Activated CD8-positive, alpha-beta T cell treated with anti-CD3 and anti-CD28 coated beads, Interleukin-2, amount 10 ng/mL, durations not matched to agents 7 days and 5 days (primary cell): ENCODE results near the gene MIER1. TPM values are rescaled to one million over a fixed set of nuclear protein-coding genes. Genes with fewer than 3 reads are reported as not detected.

Experiments used
- ATAC-seq: fragments of 150-1000 bp; cut with Tn5 transposase; one replicate; pipeline ENCODE4 v1.10.0; 2021; ENCODE audit warnings: moderate library complexity
- CTCF ChIA-PET: fragments of 350-600 bp; sonication (Branson Sonifier 250); formaldehyde crosslinking; loops from one replicate; lab custom pipeline; 2021; ENCODE audit warnings: antibody characterized with exemption; lab: Charles Lee
- POLR2A ChIA-PET: fragments of 350-600 bp; sonication (Branson Sonifier 250); formaldehyde crosslinking; loops from one replicate; lab custom pipeline; 2021; ENCODE audit warnings: antibody characterized with exemption; lab: Charles Lee
- DNase-seq: peaks from one replicate; pipeline ENCODE4 v3.0.0-alpha.2; 2020
- H3K27ac Mint-ChIP-seq: one replicate; pipeline ENCODE4 v1.8.0; 2021; ENCODE audit warnings: mild to moderate bottlenecking, mixed read lengths
- H3K27me3 Mint-ChIP-seq: one replicate; pipeline ENCODE4 v1.8.0; 2021; ENCODE audit warnings: low read depth, mixed read lengths
- H3K36me3 Mint-ChIP-seq: one replicate; pipeline ENCODE4 v1.8.0; 2021; ENCODE audit warnings: low read depth, mixed read lengths
- H3K4me1 Mint-ChIP-seq: one replicate; pipeline ENCODE4 v1.8.0; 2021; ENCODE audit warnings: low read depth, mixed read lengths
- H3K4me3 Mint-ChIP-seq: one replicate; pipeline ENCODE4 v1.8.0; 2021; ENCODE audit warnings: mild to moderate bottlenecking, mixed read lengths
- H3K9me3 Mint-ChIP-seq: one replicate; pipeline ENCODE4 v1.8.0; 2022; ENCODE audit warnings: mixed read lengths; ENCODE audit not compliant: insufficient read depth
- total RNA-seq, 2 experiments: library from RNA; stranded (reverse); gene quantifications; one replicate each; pipeline ENCODE4 v1.2.3, GENCODE V29; 2021

The MIER1 gene
- total RNA-seq, 2 experiments from 2014 or later = 49.3 to 54.1 TPM

GRCh38 chr1:67029472-67029871 lies 104.7 kb downstream of the MIER1 start:
- Mint-ChIP-seq H3K36me3 (peaks cover 38% of the 10 kb centered on the region), H3K4me1 (no peaks in the 10 kb centered on the region), H3K4me3 (no peak overlapping the region), H3K9me3 (no peaks in the 10 kb centered on the region), H3K27ac (no peak overlapping the region), H3K27me3 (no peaks in the 10 kb centered on the region)
- no peak for DNase-seq
- no peak for ATAC-seq
- ChIA-PET POLR2A (no interaction called here), CTCF (interaction anchor here (0.7 to 1.5 kb wide), 2 partner anchors 9 to 25 kb away, joined by 3 to 6 read pairs; no protein-coding TSS in a partner anchor)

GRCh38 chr1:67031121-67031858 lies 106.5 kb downstream of the MIER1 start:
- ATAC-seq = no peak
- Mint-ChIP-seq H3K27ac (no peak overlapping the region), H3K27me3 (no peaks in the 10 kb centered on the region), H3K4me3 (no peak overlapping the region), H3K9me3 (peaks cover under 1% of the 10 kb centered on the region), H3K4me1 (no peaks in the 10 kb centered on the region), H3K36me3 (peaks cover 47% of the 10 kb centered on the region)
- ChIA-PET CTCF (no interaction called here), POLR2A (interaction anchor here (0.6 to 1.6 kb wide), 2 partner anchors 22 to 653 kb away, joined by 3 to 5 read pairs; partner anchors contain the start of gene SLC35D1)
- no peak for DNase-seq

GRCh38 chr1:67031859-67032247 lies 107.1 kb downstream of the MIER1 start:
- Mint-ChIP-seq H3K36me3 (peaks cover 50% of the 10 kb centered on the region), H3K4me1 (peaks cover 5% of the 10 kb centered on the region), H3K27me3 (no peaks in the 10 kb centered on the region), H3K9me3 (peaks cover 6% of the 10 kb centered on the region), H3K4me3 (no peak overlapping the region), H3K27ac (no peak overlapping the region)
- ChIA-PET CTCF (no interaction called here), POLR2A (interaction anchor here (0.6 to 1.6 kb wide), 2 partner anchors 21 to 652 kb away, joined by 3 to 5 read pairs; partner anchors contain the start of gene SLC35D1)
- no peak for DNase-seq
- no peak for ATAC-seq

Other genes with a start within 250 kb of the MIER1 start
- gene DYNLT5, start 172.5 kb upstream of the MIER1 start, total RNA-seq = not detected
- not detected for gene INSL5, start 123.7 kb upstream of the MIER1 start, total RNA-seq
- gene DNAI4, start 134 bp upstream of the MIER1 start, total RNA-seq = 1 to 10 TPM; 1.4 to 3.6 TPM
- gene SLC35D1, start 129.2 kb downstream of the MIER1 start, total RNA-seq = 10 to 100 TPM; 11.2 to 11.4 TPM
- not detected for gene C1orf141, start 210.0 kb downstream of the MIER1 start, total RNA-seq
- gene IL23R, start 241.5 kb downstream of the MIER1 start, total RNA-seq = under 1 TPM; 0.45 to 0.47 TPM